Adipocyte (in vitro differentiated cells): ENCODE results near the gene ZFR.
"Not testable (repeated sequence)": the region's sequence is repeated elsewhere in the genome, so short reads cannot be mapped to it uniquely, and the experiment has no call there.

Experiments
- DNase-seq: peaks from one replicate; pipeline ENCODE4 v3.0.0-alpha.2; 2015; ENCODE audit warnings: low read depth
- H3K27me3 ChIP-seq: replicated peaks from 2 replicates; pipeline ENCODE4 v1.7.0; 2013; ENCODE audit warnings: mild to moderate bottlenecking, low read length, moderate library complexity; ENCODE audit not compliant: control insufficient read depth, insufficient read depth
- H3K36me3 ChIP-seq: 2 replicates; pipeline ENCODE4 v1.7.0; 2013; ENCODE audit warnings: low read length, mild to moderate bottlenecking, moderate library complexity; ENCODE audit not compliant: control insufficient read depth, insufficient read depth, severe bottlenecking
- H3K4me1 ChIP-seq: 2 replicates; pipeline ENCODE4 v1.7.0; 2013; ENCODE audit warnings: mild to moderate bottlenecking, low read length, moderate library complexity; ENCODE audit not compliant: control insufficient read depth, insufficient read depth
- H3K4me3 ChIP-seq: 2 replicates; pipeline ENCODE4 v1.7.0; 2013; ENCODE audit warnings: mild to moderate bottlenecking, low read length, moderate library complexity
- H3K9ac ChIP-seq: 2 replicates; pipeline ENCODE4 v1.7.0; 2013; ENCODE audit warnings: mild to moderate bottlenecking, low read length, moderate library complexity
- H3K9me3 ChIP-seq: 2 replicates; pipeline ENCODE4 v1.7.0; 2013; ENCODE audit warnings: mild to moderate bottlenecking, low read length, moderate library complexity; ENCODE audit not compliant: control insufficient read depth

Gene ZFR

DNA sequence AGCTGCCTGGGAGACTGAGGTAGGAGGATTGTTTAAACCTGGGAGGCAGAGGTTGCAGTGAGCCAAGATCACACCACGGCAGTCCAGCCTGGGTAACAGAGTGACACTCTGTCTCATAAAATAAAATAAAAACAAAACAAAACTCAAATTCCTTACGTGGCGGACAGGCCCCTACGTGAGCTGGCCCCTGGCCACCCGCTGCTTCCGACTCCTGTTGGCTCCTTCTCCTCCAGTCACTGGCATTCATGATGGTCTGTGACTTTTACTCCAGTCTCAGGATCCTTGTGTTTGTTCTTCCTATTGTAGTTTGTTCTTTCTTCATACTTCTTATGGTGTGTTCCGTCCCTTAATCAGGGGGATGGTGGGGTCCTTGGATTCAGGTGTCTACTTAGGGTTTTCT lies 28.5 kb upstream of the ZFR start:
- Histone ChIP-seq H3K9ac (no peak overlapping the region), H3K27me3 (no peaks in the 10 kb centered on the region), H3K36me3 (no peaks in the 10 kb centered on the region), H3K9me3 (no peaks in the 10 kb centered on the region), H3K4me3 (no peak overlapping the region), H3K4me1 (peaks cover 5% of the 10 kb centered on the region)
- DNase-seq = no peak

- H3K27me3 ChIP-seq = no peaks in the 10 kb centered on the region
- no peak overlapping the region for H3K9ac ChIP-seq
- no peak for DNase-seq
- no peaks in the 10 kb centered on the region for H3K9me3 ChIP-seq
- H3K36me3 ChIP-seq = no peaks in the 10 kb centered on the region
- H3K4me1 ChIP-seq = peaks cover 5% of the 10 kb centered on the region
- H3K4me3 ChIP-seq = no peak overlapping the region
Observed at GRCh38 chr5:32471784-32472183, 27.2 kb upstream of the ZFR start.

DNA sequence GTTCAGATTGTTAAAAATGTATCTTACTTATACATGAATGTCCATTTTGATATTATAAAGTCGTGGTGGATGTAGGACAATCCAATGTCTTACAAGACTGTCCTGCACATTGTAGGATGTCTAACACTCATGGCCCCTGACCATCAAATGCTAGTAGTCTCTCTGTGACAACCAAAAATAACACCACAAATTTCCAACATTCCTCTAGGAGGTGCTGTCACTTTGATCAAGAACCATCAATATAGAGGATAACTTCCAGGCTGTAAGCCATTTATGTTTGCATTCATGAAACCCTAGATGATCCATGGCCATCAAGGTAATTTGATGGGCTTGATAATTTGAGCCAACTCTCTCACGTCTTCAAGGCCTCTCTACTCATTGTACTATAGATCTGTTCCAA lies 20.5 kb upstream of the ZFR start:
- H3K9me3 ChIP-seq = no peaks in the 10 kb centered on the region

DNA sequence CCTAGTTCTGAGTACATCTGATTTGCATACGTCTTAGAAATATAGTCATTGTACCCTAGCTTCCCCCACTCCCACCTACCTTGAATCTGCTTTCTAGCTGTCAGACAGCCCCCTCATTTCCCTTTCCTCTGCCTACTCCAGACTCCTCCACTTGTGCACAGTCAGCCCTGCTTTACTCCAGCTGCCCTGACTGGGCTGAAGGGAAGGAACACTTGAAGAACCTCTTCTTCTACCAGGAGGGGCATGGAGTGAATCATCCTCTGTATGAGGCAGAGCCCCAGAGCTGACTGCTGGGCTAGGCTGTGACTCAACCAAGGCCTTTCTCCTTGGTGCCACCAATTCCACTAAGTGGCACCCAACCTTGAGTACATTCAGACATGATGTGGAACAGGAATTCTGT lies 18.1 kb upstream of the ZFR start:
- H3K27me3 ChIP-seq = no peaks in the 10 kb centered on the region
- no peak overlapping the region for H3K9ac ChIP-seq
- peaks cover 4% of the 10 kb centered on the region for H3K9me3 ChIP-seq
- peak; percentile 44 for DNase-seq
- H3K4me1 ChIP-seq = peaks cover 6% of the 10 kb centered on the region
- H3K4me3 ChIP-seq = no peak overlapping the region
- H3K36me3 ChIP-seq = no peaks in the 10 kb centered on the region

More for the DNA sequence above, 20.5 kb upstream of the ZFR start:
- no peak overlapping the region for H3K9ac ChIP-seq
- peaks cover 6% of the 10 kb centered on the region for H3K4me1 ChIP-seq
- no peak overlapping the region for H3K4me3 ChIP-seq
- no peaks in the 10 kb centered on the region for H3K36me3 ChIP-seq
- no peak for DNase-seq
- no peaks in the 10 kb centered on the region for H3K27me3 ChIP-seq

GRCh38 chr5:32461441-32462120 lies 17.0 kb upstream of the ZFR start:
- H3K4me1 ChIP-seq = peaks cover 6% of the 10 kb centered on the region
- DNase-seq = no peak
- no peak overlapping the region for H3K9ac ChIP-seq

GRCh38 chr5:32460702-32461101 lies 16.2 kb upstream of the ZFR start:
- Histone ChIP-seq H3K9me3 (peaks cover 4% of the 10 kb centered on the region), H3K4me1 (peaks cover 6% of the 10 kb centered on the region), H3K9ac (no peak overlapping the region), H3K36me3 (no peaks in the 10 kb centered on the region), H3K27me3 (no peaks in the 10 kb centered on the region), H3K4me3 (no peak overlapping the region)
- DNase-seq = no peak

More at GRCh38 chr5:32461441-32462120, 17.0 kb upstream of the ZFR start:
- H3K27me3 ChIP-seq = no peaks in the 10 kb centered on the region
- H3K9me3 ChIP-seq = peaks cover 4% of the 10 kb centered on the region
- no peak overlapping the region for H3K4me3 ChIP-seq
- no peaks in the 10 kb centered on the region for H3K36me3 ChIP-seq

- Histone ChIP-seq H3K4me3 (no peak overlapping the region), H3K27me3 (no peaks in the 10 kb centered on the region), H3K9ac (no peak overlapping the region), H3K4me1 (peaks cover 6% of the 10 kb centered on the region), H3K9me3 (peaks cover 4% of the 10 kb centered on the region), H3K36me3 (no peaks in the 10 kb centered on the region)
- DNase-seq = no peak
Observed at GRCh38 chr5:32458880-32459495, 14.4 kb upstream of the ZFR start.

DNA sequence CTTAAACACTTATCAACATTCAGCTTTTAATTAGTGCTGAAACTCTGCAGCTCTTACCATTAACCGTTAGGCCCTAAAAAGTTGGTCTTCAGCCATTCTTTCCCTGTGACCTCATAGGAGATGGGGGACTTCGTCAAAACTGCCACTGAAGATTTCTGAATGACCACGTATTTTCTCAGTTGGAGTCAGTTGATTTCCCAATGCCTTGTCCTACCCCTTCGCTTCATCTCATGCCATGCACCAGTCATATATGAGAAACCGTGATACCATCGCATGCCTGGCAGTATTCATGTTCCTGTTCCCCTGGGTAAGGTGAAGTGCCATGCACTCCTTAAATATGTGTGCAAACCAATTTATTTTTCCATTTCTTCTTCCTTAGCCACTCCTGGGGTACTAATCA lies 10.8 kb upstream of the ZFR start:
- Histone ChIP-seq H3K36me3 (no peaks in the 10 kb centered on the region), H3K4me1 (no peaks in the 10 kb centered on the region), H3K27me3 (no peaks in the 10 kb centered on the region), H3K9me3 (peaks cover 4% of the 10 kb centered on the region), H3K9ac (no peak overlapping the region), H3K4me3 (no peak overlapping the region)
- DNase-seq = no peak

DNA sequence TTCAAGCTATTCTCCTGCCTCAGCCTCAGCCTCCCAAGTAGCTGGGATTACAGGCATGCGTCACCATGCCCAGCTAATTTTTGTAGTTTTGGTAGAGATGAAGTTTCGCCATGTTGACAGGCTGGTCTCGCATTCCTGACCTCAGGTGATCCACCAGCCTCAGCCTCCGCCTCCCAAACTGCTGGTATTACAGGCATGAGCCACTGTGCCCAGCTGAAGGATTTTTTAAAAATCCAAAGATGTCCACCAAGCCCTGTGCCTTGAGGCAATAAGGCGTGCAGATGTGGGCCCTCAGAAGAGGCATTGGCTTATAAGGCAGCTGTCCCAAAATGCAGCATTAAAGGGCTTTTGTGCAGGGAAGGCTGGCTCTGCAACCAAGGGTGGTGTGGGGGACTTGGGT lies 10.3 kb upstream of the ZFR start:
- H3K9ac ChIP-seq = no peak overlapping the region
- no peaks in the 10 kb centered on the region for H3K4me1 ChIP-seq
- H3K4me3 ChIP-seq = no peak overlapping the region
- no peak for DNase-seq
- H3K36me3 ChIP-seq = no peaks in the 10 kb centered on the region
- H3K9me3 ChIP-seq = peaks cover 4% of the 10 kb centered on the region
- no peaks in the 10 kb centered on the region for H3K27me3 ChIP-seq

- no peak for DNase-seq
- Histone ChIP-seq H3K4me3 (no peak overlapping the region), H3K9ac (no peak overlapping the region), H3K27me3 (no peaks in the 10 kb centered on the region), H3K36me3 (no peaks in the 10 kb centered on the region), H3K4me1 (no peaks in the 10 kb centered on the region), H3K9me3 (peaks cover 4% of the 10 kb centered on the region)
Observed at GRCh38 chr5:32453916-32454315, 9.4 kb upstream of the ZFR start.

- H3K27me3 ChIP-seq, DNase-seq, H3K4me3 ChIP-seq, H3K9me3 ChIP-seq, H3K36me3 ChIP-seq, H3K4me1 ChIP-seq, H3K9ac ChIP-seq: not testable (repeated sequence)
Observed at GRCh38 chr5:32452316-32452715, 7.8 kb upstream of the ZFR start.

GRCh38 chr5:32450952-32451351 lies 6.4 kb upstream of the ZFR start:
- no peaks in the 10 kb centered on the region for H3K27me3 ChIP-seq
- no peaks in the 10 kb centered on the region for H3K9me3 ChIP-seq
- no peak for DNase-seq
- H3K4me1 ChIP-seq = no peaks in the 10 kb centered on the region
- no peaks in the 10 kb centered on the region for H3K36me3 ChIP-seq
- H3K4me3 ChIP-seq = no peak overlapping the region
- H3K9ac ChIP-seq = no peak overlapping the region
